Breast epithelium (tissue), 4 donors: ENCODE results near the gene MGAT1. TPM values are rescaled to one million over a fixed set of nuclear protein-coding genes. Genes with fewer than 3 reads are reported as not detected.

Source experiments
- DNase-seq, 2 donors: peaks; one replicate each; pipeline ENCODE4 v3.0.0-alpha.2; 2019; ENCODE audit warnings: low spot score in 2 of 2
- H3K27ac ChIP-seq, 2 donors: fragments of 200-600 bp; sonication (generic) in 1 of 2; one replicate each; pipeline ENCODE4 v1.5.1; 2016 to 2019; ENCODE audit warnings: mild to moderate bottlenecking in 1 of 2
- H3K27me3 ChIP-seq, 2 donors: fragments of 200-600 bp; sonication (generic) in 1 of 2; one replicate each; pipeline versions ENCODE4 v1.5.1 to v1.6.0; 2017 to 2019; ENCODE audit warnings: control low read depth in 1 of 2, mild to moderate bottlenecking in 1 of 2
- H3K36me3 ChIP-seq: fragments of 200-600 bp; one replicate; pipeline ENCODE4 v1.5.1; 2019
- H3K4me1 ChIP-seq, 2 donors: fragments of 200-600 bp; sonication (generic); one replicate each; pipeline ENCODE4 v1.5.1; 2016 to 2019; ENCODE audit warnings: control low read depth in 1 of 2
- H3K4me3 ChIP-seq, 3 donors: fragments of 200-600 bp; sonication (generic); 1 replicate in 2 of 3; 2 replicates in 1 of 3; pipeline ENCODE4 v1.5.1; 2016 to 2019; ENCODE audit warnings: mild to moderate bottlenecking in 3 of 3, moderate library complexity in 2 of 3
- H3K9me3 ChIP-seq, 2 donors: fragments of 200-600 bp; sonication (generic) in 1 of 2; one replicate each; pipeline ENCODE4 v1.5.1; 2016 to 2019; ENCODE audit warnings: control low read depth in 1 of 2
- POLR2A ChIP-seq: fragments of 450-650 bp; IDR thresholded peaks from one replicate; pipeline ENCODE4 v1.6.1; 2016; ENCODE audit warnings: antibody characterized with exemption, mild to moderate bottlenecking, moderate library complexity
- POLR2AphosphoS5 ChIP-seq, 3 donors: sonication (generic); formaldehyde crosslinking; IDR thresholded peaks; one replicate each; pipeline ENCODE4 v1.6.1; 2017; ENCODE audit warnings: antibody characterized with exemption in 3 of 3
- intact Hi-C: fragments of 100-400 bp; cut with DNase I; formaldehyde crosslinking; loops from one replicate; pipeline ENCODE4 v1.15.1; 2023; ENCODE audit warnings: low total_unique reads
- total RNA-seq, 3 donors: library from RNA; depleted of rRNA; stranded (reverse); fragments of >200 nt; gene quantifications; one replicate each; pipeline ENCODE4 v1.1.0, GENCODE V29; 2016
- TF ChIP-seq, protein P1 (sequence below), 3 donors: fragments of 450-650 bp; IDR thresholded peaks; one replicate each; pipeline ENCODE4 v1.5.1; 2016 to 2017; ENCODE audit warnings: antibody characterized with exemption in 3 of 3, mild to moderate bottlenecking in 3 of 3, moderate library complexity in 3 of 3

The MGAT1 gene
- total RNA-seq, 3 donors from 2014 or later: 127 to 236 (median 163) TPM

- intact Hi-C loops: no loop called here
- peak overlapping the region; percentile 78 to 88 for H3K27ac ChIP-seq
Observed at GRCh38 chr5:180821538-180821937, 18.9 kb upstream of the MGAT1 start.

DNA sequence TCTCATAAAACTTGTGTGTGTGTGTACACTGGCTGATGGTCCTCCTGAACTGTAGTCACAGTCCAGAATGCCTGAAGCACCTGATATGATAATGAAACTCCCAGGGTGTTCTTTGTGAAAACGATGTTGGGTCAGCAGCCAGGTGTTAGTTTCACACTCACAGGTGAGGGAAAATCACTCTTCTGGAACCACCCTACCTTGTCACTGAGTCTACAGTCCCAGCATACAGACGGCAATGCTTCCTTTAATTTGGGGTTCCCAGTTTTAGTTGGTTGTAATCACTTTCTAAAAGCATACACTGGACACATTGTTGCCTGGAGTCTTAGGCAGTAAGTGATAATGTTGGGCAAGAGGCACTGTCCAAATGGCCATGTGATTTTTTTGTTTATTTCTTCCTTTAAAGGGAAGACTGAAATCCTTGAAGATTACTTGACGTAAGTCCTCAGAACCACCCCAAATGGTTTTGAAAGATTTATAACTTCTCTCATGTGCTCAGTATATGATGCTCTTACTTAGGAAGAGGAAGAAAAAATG is 18.2 kb upstream of the MGAT1 start:
- H3K4me1 ChIP-seq: no peaks in the 10 kb centered on the region
- no peaks in the 10 kb centered on the region for H3K27me3 ChIP-seq
- H3K4me3 ChIP-seq: no peak overlapping the region
- peak in 1 of 3 donors; percentile 12 for TF ChIP-seq POLR2AphosphoS5 (IDR thresholded peaks at IDR 0.05)
- TF ChIP-seq, protein P1, sequence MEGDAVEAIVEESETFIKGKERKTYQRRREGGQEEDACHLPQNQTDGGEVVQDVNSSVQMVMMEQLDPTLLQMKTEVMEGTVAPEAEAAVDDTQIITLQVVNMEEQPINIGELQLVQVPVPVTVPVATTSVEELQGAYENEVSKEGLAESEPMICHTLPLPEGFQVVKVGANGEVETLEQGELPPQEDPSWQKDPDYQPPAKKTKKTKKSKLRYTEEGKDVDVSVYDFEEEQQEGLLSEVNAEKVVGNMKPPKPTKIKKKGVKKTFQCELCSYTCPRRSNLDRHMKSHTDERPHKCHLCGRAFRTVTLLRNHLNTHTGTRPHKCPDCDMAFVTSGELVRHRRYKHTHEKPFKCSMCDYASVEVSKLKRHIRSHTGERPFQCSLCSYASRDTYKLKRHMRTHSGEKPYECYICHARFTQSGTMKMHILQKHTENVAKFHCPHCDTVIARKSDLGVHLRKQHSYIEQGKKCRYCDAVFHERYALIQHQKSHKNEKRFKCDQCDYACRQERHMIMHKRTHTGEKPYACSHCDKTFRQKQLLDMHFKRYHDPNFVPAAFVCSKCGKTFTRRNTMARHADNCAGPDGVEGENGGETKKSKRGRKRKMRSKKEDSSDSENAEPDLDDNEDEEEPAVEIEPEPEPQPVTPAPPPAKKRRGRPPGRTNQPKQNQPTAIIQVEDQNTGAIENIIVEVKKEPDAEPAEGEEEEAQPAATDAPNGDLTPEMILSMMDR (IDR thresholded peaks at IDR 0.05): no peak
- H3K9me3 ChIP-seq: no peaks in the 10 kb centered on the region
- H3K36me3 ChIP-seq: no peaks in the 10 kb centered on the region
- no peak for DNase-seq
- intact Hi-C loops: no loop called here
- H3K27ac ChIP-seq: peak overlapping the region; percentile 78 to 88

More at GRCh38 chr5:180821538-180821937, 18.9 kb upstream of the MGAT1 start:
- Histone ChIP-seq H3K4me3 (no peak overlapping the region), H3K4me1 (no peaks in the 10 kb centered on the region), H3K9me3 (no peaks in the 10 kb centered on the region), H3K36me3 (no peaks in the 10 kb centered on the region), H3K27me3 (no peaks in the 10 kb centered on the region)
- no peak for TF ChIP-seq POLR2A
- TF ChIP-seq, protein P1 (IDR thresholded peaks at IDR 0.05): no peak
- TF ChIP-seq POLR2AphosphoS5 (IDR thresholded peaks at IDR 0.05): no peak
- no peak for DNase-seq

DNA sequence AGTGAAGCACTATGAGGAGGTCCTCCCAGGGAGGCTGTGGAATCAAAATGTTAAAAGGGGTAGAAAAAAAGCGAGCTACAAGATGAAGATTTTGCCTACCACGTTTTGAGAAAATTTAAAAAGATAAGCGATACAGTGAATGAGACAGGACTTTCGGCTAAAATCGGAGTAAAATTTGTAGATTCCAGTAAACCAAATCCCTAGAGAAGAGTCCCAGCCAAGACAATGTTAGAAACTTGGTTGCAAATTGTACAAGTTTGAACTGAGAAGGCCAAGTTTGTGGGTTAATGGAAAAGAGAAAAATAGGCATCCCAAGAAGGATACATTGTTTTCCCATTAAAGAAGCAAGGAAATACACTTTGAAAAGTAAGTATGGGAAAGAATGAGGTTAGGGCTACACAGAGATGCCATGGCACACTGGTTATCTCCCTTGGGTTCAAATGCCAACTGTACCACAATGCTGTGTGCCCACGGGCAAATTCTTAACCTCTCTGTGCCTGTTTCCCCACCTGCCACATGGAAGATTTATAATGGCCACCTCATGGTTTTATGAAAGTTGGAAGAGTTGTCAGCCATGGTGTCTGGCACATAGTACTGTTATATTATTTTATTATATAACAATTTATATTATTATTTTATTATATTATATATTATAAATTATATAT is 16.2 kb upstream of the MGAT1 start:
- H3K4me1 ChIP-seq: no peaks in the 10 kb centered on the region
- H3K36me3 ChIP-seq: no peaks in the 10 kb centered on the region
- no peaks in the 10 kb centered on the region for H3K9me3 ChIP-seq
- H3K27me3 ChIP-seq: no peaks in the 10 kb centered on the region
- intact Hi-C loops: no loop called here
- H3K4me3 ChIP-seq: no peak overlapping the region
- DNase-seq: no peak
- TF ChIP-seq POLR2A (no peak), POLR2AphosphoS5 (IDR thresholded peaks at IDR 0.05) (no peak)
- TF ChIP-seq, protein P1 (IDR thresholded peaks at IDR 0.05): no peak
- peak overlapping the region in 1 of 2 donors; percentile 66 for H3K27ac ChIP-seq

GRCh38 chr5:180817893-180818674 is 15.5 kb upstream of the MGAT1 start:
- H3K27ac ChIP-seq: peak overlapping the region; percentile 65 to 66
- no peak overlapping the region for H3K4me3 ChIP-seq
- no peak for DNase-seq
- no peak for TF ChIP-seq POLR2AphosphoS5 (IDR thresholded peaks at IDR 0.05)
- no peak for TF ChIP-seq POLR2A
- TF ChIP-seq, protein P1 (IDR thresholded peaks at IDR 0.05): no peak
- no peaks in the 10 kb centered on the region for H3K4me1 ChIP-seq
- intact Hi-C loops: no loop called here
- no peaks in the 10 kb centered on the region for H3K9me3 ChIP-seq
- no peaks in the 10 kb centered on the region for H3K27me3 ChIP-seq
- no peaks in the 10 kb centered on the region for H3K36me3 ChIP-seq
